Measurements from ENCODE around the gene BSN. TPM values are rescaled to one million over a fixed set of nuclear protein-coding genes. Genes with fewer than 3 reads are reported as not detected.
A peak's percentile ranks its signal among the peaks of the same experiment; 100 is the strongest.

Gene BSN
- polyA plus RNA-seq, 1 donor (not counting 4 experiments of a cell fraction or from before 2014, with no cell fraction given), result under 0.01 TPM

GRCh38 chr3:49673121-49673714, 118.9 kb downstream of the BSN start:
- no peaks in the 10 kb centered on the region for H3K9me3 ChIP-seq (ENCODE audit: control insufficient read depth, low read depth, low read length)
- peak overlapping the region; percentile 66 to 87 (median 83) for H3K4me3 ChIP-seq (ENCODE audit: control insufficient read depth in 2 of 3, extremely low read depth in 1 of 3, insufficient read depth in 2 of 3, low read depth in 1 of 3, low read length in 3 of 3)
- DNase-seq (ENCODE audit: low read depth, low spot score), result no peak
- H3K4me2 ChIP-seq (ENCODE audit: control insufficient read depth, extremely low read depth, insufficient read depth, low read depth, low read length), result peak overlapping the region; percentile 95
- peak overlapping the region; percentile 88 for H3K9ac ChIP-seq (ENCODE audit: control insufficient read depth, extremely low read depth, insufficient read depth, low read length)
- H3K27ac ChIP-seq (ENCODE audit: control insufficient read depth, insufficient read depth, low read length), result peak overlapping the region; percentile 90
- TF ChIP-seq CTCF (optimal IDR thresholded peaks at IDR 0.05 in 1 of 3, IDR thresholded peaks at IDR 0.05 in 1 of 3, conservative IDR thresholded peaks at IDR 0.05 in 1 of 3; ENCODE audit: extremely low read depth in 1 of 3, insufficient read depth in 2 of 3, low read length in 3 of 3) (no peak), EZH2 (IDR thresholded peaks at IDR 0.05; ENCODE audit: low read length) (no peak)
- H3K27me3 ChIP-seq (ENCODE audit: control insufficient read depth, extremely low read depth, insufficient read depth, low read length), result no peaks in the 10 kb centered on the region
- peak overlapping the region; percentile 32 for H2AFZ ChIP-seq (ENCODE audit: control insufficient read depth, low read length)
- H3K36me3 ChIP-seq (ENCODE audit: control insufficient read depth in 2 of 2, extremely low read depth in 1 of 2, insufficient read depth in 2 of 2, low read length in 2 of 2), result peaks cover 16 to 19% of the 10 kb centered on the region in 2 experiments
- peak; percentile 71 for FAIRE-seq
- peaks cover 20% of the 10 kb centered on the region for H3K4me1 ChIP-seq (ENCODE audit: control insufficient read depth, extremely low read depth, insufficient read depth, low read length)
- H3K79me2 ChIP-seq (ENCODE audit: control insufficient read depth, insufficient read depth, low read length), result peaks cover 20% of the 10 kb centered on the region
- no peaks in the 10 kb centered on the region for H3K9me1 ChIP-seq (ENCODE audit: control insufficient read depth, extremely low read depth, insufficient read depth, low read length)
- dilution Hi-C loops (cut with MboI; ENCODE audit: extremely low pct_ligation_motif_present, low sequenced_read_pairs), result loop anchor here (25.0 kb wide), 1 partner anchor 111 kb away; the partner anchor contains the start of gene BSN
- H4K20me1 ChIP-seq (ENCODE audit: control insufficient read depth, extremely low read depth, insufficient read depth, low read length), result no peaks in the 10 kb centered on the region

GRCh38 chr3:49673715-49674496, 119.6 kb downstream of the BSN start, which contains the start of gene APEH:
Gene APEH, plus strand, starts transcription at chr3:49674351. Its CDS starts 51 bp downstream, at chr3:49674402.
- Histone ChIP-seq H3K9me1 (ENCODE audit: control insufficient read depth, extremely low read depth, insufficient read depth, low read length) (no peaks in the 10 kb centered on the region), H3K4me1 (ENCODE audit: control insufficient read depth, extremely low read depth, insufficient read depth, low read length) (peaks cover 14% of the 10 kb centered on the region), H3K4me3 (ENCODE audit: control insufficient read depth in 2 of 3, extremely low read depth in 1 of 3, insufficient read depth in 2 of 3, low read depth in 1 of 3, low read length in 3 of 3) (peak within 1 kb of the TSS; percentile 66 to 87 (median 83)), H3K9me3 (ENCODE audit: control insufficient read depth, low read depth, low read length) (no peaks in the 10 kb centered on the region), H2AFZ (ENCODE audit: control insufficient read depth, low read length) (peak within 1 kb of the TSS; percentile 59), H3K27me3 (ENCODE audit: control insufficient read depth, extremely low read depth, insufficient read depth, low read length) (no peaks in the 10 kb centered on the region), H3K4me2 (ENCODE audit: control insufficient read depth, extremely low read depth, insufficient read depth, low read depth, low read length) (peak within 1 kb of the TSS; percentile 95), H3K79me2 (ENCODE audit: control insufficient read depth, insufficient read depth, low read length) (peaks cover 20% of the 10 kb centered on the region), H3K27ac (ENCODE audit: control insufficient read depth, insufficient read depth, low read length) (peak within 1 kb of the TSS; percentile 90), H4K20me1 (ENCODE audit: control insufficient read depth, extremely low read depth, insufficient read depth, low read length) (no peaks in the 10 kb centered on the region), H3K9ac (ENCODE audit: control insufficient read depth, extremely low read depth, insufficient read depth, low read length) (peak within 1 kb of the TSS; percentile 88), H3K36me3 (ENCODE audit: control insufficient read depth in 2 of 2, extremely low read depth in 1 of 2, insufficient read depth in 2 of 2, low read length in 2 of 2) (peaks cover 23 to 26% of the 10 kb centered on the region in 2 experiments)
- peak; percentile 62 for FAIRE-seq
- TF ChIP-seq EZH2 (IDR thresholded peaks at IDR 0.05; ENCODE audit: low read length) (no peak), CTCF (optimal IDR thresholded peaks at IDR 0.05 in 1 of 3, IDR thresholded peaks at IDR 0.05 in 1 of 3, conservative IDR thresholded peaks at IDR 0.05 in 1 of 3; ENCODE audit: extremely low read depth in 1 of 3, insufficient read depth in 2 of 3, low read length in 3 of 3) (no peak)
- DNase-seq (ENCODE audit: low read depth, low spot score), result peak; percentile 96
- dilution Hi-C loops (cut with MboI; ENCODE audit: extremely low pct_ligation_motif_present, low sequenced_read_pairs), result loop anchor here (25.0 kb wide), 1 partner anchor 112 kb away; the partner anchor contains the start of gene BSN
